Mesenchymal stem cell (in vitro differentiated cells and primary cell): Measurements from ENCODE around the gene DGKD.

ENCODE experiments used
- DNase-seq: peaks from one replicate; pipeline ENCODE4 v3.0.0-alpha.2; 2013
- H2AFZ ChIP-seq: one replicate; pipeline ENCODE4 v1.6.1; 2013; ENCODE audit warnings: low read depth, mild to moderate bottlenecking, control low read depth, inconsistent platforms, low read length, moderate library complexity
- H2AK5ac ChIP-seq: 2 replicates; pipeline ENCODE4 v1.6.1; 2013; ENCODE audit warnings: low read length, moderate library complexity, mild to moderate bottlenecking, inconsistent platforms; ENCODE audit not compliant: severe bottlenecking
- H2BK120ac ChIP-seq: one replicate; pipeline ENCODE4 v1.6.1; 2013; ENCODE audit warnings: low read depth, mild to moderate bottlenecking, inconsistent platforms, low read length, moderate library complexity
- H2BK12ac ChIP-seq, 2 experiments: one replicate each; pipeline ENCODE4 v1.6.1; 2013; ENCODE audit warnings: inconsistent platforms in 2 of 2, low read length in 2 of 2, mild to moderate bottlenecking in 2 of 2, moderate library complexity in 2 of 2, control low read depth in 1 of 2
- H2BK15ac ChIP-seq: one replicate; pipeline ENCODE4 v1.6.1; 2013; ENCODE audit warnings: mild to moderate bottlenecking, low read depth, inconsistent platforms; ENCODE audit not compliant: poor library complexity, severe bottlenecking
- H2BK5ac ChIP-seq: 2 replicates; pipeline ENCODE4 v1.6.1; 2013; ENCODE audit warnings: low read depth, mild to moderate bottlenecking, low read length, control low read depth, inconsistent platforms; ENCODE audit not compliant: poor library complexity, severe bottlenecking
- H3K14ac ChIP-seq, 2 experiments: one replicate each; pipeline ENCODE4 v1.6.1; 2013; ENCODE audit warnings: inconsistent platforms in 2 of 2, low read length in 2 of 2, control low read depth in 1 of 2, mild to moderate bottlenecking in 1 of 2, moderate library complexity in 1 of 2
- H3K18ac ChIP-seq, 2 experiments: one replicate each; pipeline ENCODE4 v1.6.1; 2013; ENCODE audit warnings: inconsistent platforms in 2 of 2, low read length in 2 of 2, control low read depth in 1 of 2, low read depth in 1 of 2, mild to moderate bottlenecking in 1 of 2
- H3K23ac ChIP-seq, 2 experiments: one replicate each; pipeline ENCODE4 v1.6.1; 2013; ENCODE audit warnings: inconsistent platforms in 2 of 2, low read length in 2 of 2, mild to moderate bottlenecking in 2 of 2, moderate library complexity in 2 of 2, control low read depth in 1 of 2
- H3K27ac ChIP-seq: 2 replicates; pipeline ENCODE4 v1.5.1; 2013; ENCODE audit warnings: mild to moderate bottlenecking, moderate library complexity, low read length, control low read depth, inconsistent platforms; ENCODE audit not compliant: poor library complexity, severe bottlenecking
- H3K27me3 ChIP-seq, 2 experiments: 2 replicates each; pipeline versions ENCODE4 v1.6.1 to v1.7.0; 2013; ENCODE audit warnings: low read length in 2 of 2, mild to moderate bottlenecking in 2 of 2, moderate library complexity in 2 of 2, control low read depth in 1 of 2, inconsistent platforms in 1 of 2; ENCODE audit not compliant: control insufficient read depth in 1 of 2, insufficient read depth in 1 of 2
- H3K36me3 ChIP-seq, 2 experiments: 2 replicates each; pipeline versions ENCODE4 v1.6.1 to v1.7.0; 2013; ENCODE audit warnings: low read length in 2 of 2, control low read depth in 1 of 2, inconsistent platforms in 1 of 2, low read depth in 1 of 2, mild to moderate bottlenecking in 1 of 2; ENCODE audit not compliant: insufficient read depth in 2 of 2, control insufficient read depth in 1 of 2
- H3K4ac ChIP-seq, 2 experiments: one replicate each; pipeline ENCODE4 v1.6.1; 2013; ENCODE audit warnings: inconsistent platforms in 2 of 2, low read length in 2 of 2, mild to moderate bottlenecking in 2 of 2, moderate library complexity in 2 of 2, control low read depth in 1 of 2, low read depth in 1 of 2
- H3K4me1 ChIP-seq: 2 replicates; pipeline ENCODE4 v1.6.1; 2013; ENCODE audit warnings: low read depth, low read length, control low read depth; ENCODE audit not compliant: control insufficient read depth, insufficient read depth
- H3K4me2 ChIP-seq: 2 replicates; pipeline ENCODE4 v1.6.1; 2013; ENCODE audit warnings: low read length, mild to moderate bottlenecking, inconsistent platforms; ENCODE audit not compliant: poor library complexity, severe bottlenecking
- H3K4me3 ChIP-seq, 2 experiments: 2 replicates each; pipeline versions ENCODE4 v1.5.1 to v1.7.0; 2013; ENCODE audit warnings: low read length in 2 of 2, mild to moderate bottlenecking in 2 of 2, control low read depth in 1 of 2, low read depth in 1 of 2; ENCODE audit not compliant: insufficient read depth in 1 of 2
- H3K79me1 ChIP-seq: replicated peaks from 2 replicates; pipeline ENCODE4 v1.6.1; 2013; ENCODE audit warnings: mild to moderate bottlenecking, control low read depth, low read length, inconsistent platforms; ENCODE audit not compliant: poor library complexity, severe bottlenecking
- H3K9ac ChIP-seq: 2 replicates; pipeline ENCODE4 v1.7.0; 2013; ENCODE audit warnings: mild to moderate bottlenecking, low read length, moderate library complexity
- H3K9me3 ChIP-seq: 2 replicates; pipeline ENCODE4 v1.7.0; 2013; ENCODE audit warnings: mild to moderate bottlenecking, low read length; ENCODE audit not compliant: control insufficient read depth
- H4K8ac ChIP-seq: one replicate; pipeline ENCODE4 v1.6.1; 2013; ENCODE audit warnings: inconsistent platforms, mild to moderate bottlenecking, low read length, moderate library complexity
- H4K91ac ChIP-seq: one replicate; pipeline ENCODE4 v1.6.1; 2013; ENCODE audit warnings: mild to moderate bottlenecking, low read length, inconsistent platforms
- WGBS: methylation state at CpG from one replicate; pipeline ENCODE4 v1.1.7; 2013; ENCODE audit warnings: mixed read lengths; 5-methylcytosine and 5-hydroxymethylcytosine counted together

The DGKD gene

GRCh38 chr2:233457356-233457755 is 103.1 kb downstream of the DGKD start:
- H3K23ac ChIP-seq, result no peak overlapping the region
- H2AFZ ChIP-seq, result no peak overlapping the region
- H3K4me2 ChIP-seq, result no peak overlapping the region
- H3K27me3 ChIP-seq, result no peaks in the 10 kb centered on the region
- H3K27ac ChIP-seq, result no peak overlapping the region
- H3K14ac ChIP-seq, result no peak overlapping the region
- H4K91ac ChIP-seq, result no peak overlapping the region
- H2AK5ac ChIP-seq, result no peak overlapping the region
- H3K4me1 ChIP-seq, result no peaks in the 10 kb centered on the region
- no peaks in the 10 kb centered on the region for H3K79me1 ChIP-seq
- 98% methylated on average over 5 of the region's 5 CpGs for WGBS
- H2BK15ac ChIP-seq, result no peak overlapping the region
- H2BK120ac ChIP-seq, result no peak overlapping the region
- no peak overlapping the region for H3K9ac ChIP-seq
- H3K9me3 ChIP-seq, result no peaks in the 10 kb centered on the region
- no peak overlapping the region for H4K8ac ChIP-seq
- H2BK12ac ChIP-seq, result no peak overlapping the region
- no peak overlapping the region for H3K18ac ChIP-seq
- peaks cover 46 to 79% of the 10 kb centered on the region in 2 experiments for H3K36me3 ChIP-seq
- no peak overlapping the region for H3K4ac ChIP-seq
- no peak overlapping the region for H2BK5ac ChIP-seq
- no peak overlapping the region for H3K4me3 ChIP-seq
- no peak for DNase-seq

- Histone ChIP-seq H4K8ac (no peak overlapping the region), H4K91ac (no peak overlapping the region)
- 96% methylated on average over 18 of the region's 20 CpGs for WGBS
Measured at GRCh38 chr2:233458031-233458610, 103.8 kb downstream of the DGKD start.

GRCh38 chr2:233458826-233459225 is 104.5 kb downstream of the DGKD start:
- H3K14ac ChIP-seq, result no peak overlapping the region
- H2BK15ac ChIP-seq, result no peak overlapping the region
- no peak overlapping the region for H3K4me3 ChIP-seq
- no peaks in the 10 kb centered on the region for H3K4me1 ChIP-seq
- no peak overlapping the region for H2AK5ac ChIP-seq
- 99% methylated on average over 8 of the region's 8 CpGs for WGBS
- no peak overlapping the region for H3K27ac ChIP-seq
- no peak overlapping the region for H4K91ac ChIP-seq
- H2BK120ac ChIP-seq, result no peak overlapping the region
- no peaks in the 10 kb centered on the region for H3K9me3 ChIP-seq
- H2AFZ ChIP-seq, result no peak overlapping the region
- no peak overlapping the region for H3K9ac ChIP-seq
- no peak for DNase-seq
- H3K36me3 ChIP-seq, result peaks cover 53 to 79% of the 10 kb centered on the region in 2 experiments
- H3K79me1 ChIP-seq, result no peaks in the 10 kb centered on the region
- H2BK5ac ChIP-seq, result no peak overlapping the region
- no peak overlapping the region for H4K8ac ChIP-seq
- H3K27me3 ChIP-seq, result no peaks in the 10 kb centered on the region
- no peak overlapping the region for H3K4ac ChIP-seq
- H3K23ac ChIP-seq, result no peak overlapping the region
- H3K4me2 ChIP-seq, result no peak overlapping the region
- no peak overlapping the region for H3K18ac ChIP-seq
- H2BK12ac ChIP-seq, result no peak overlapping the region

More at GRCh38 chr2:233458031-233458610, 103.8 kb downstream of the DGKD start:
- Histone ChIP-seq H3K9ac (no peak overlapping the region), H2BK120ac (no peak overlapping the region), H3K9me3 (no peaks in the 10 kb centered on the region), H3K18ac (no peak overlapping the region), H2BK5ac (no peak overlapping the region), H2BK12ac (no peak overlapping the region), H3K14ac (no peak overlapping the region), H3K79me1 (no peaks in the 10 kb centered on the region), H3K4me3 (no peak overlapping the region), H3K4me1 (no peaks in the 10 kb centered on the region), H2AFZ (no peak overlapping the region), H3K23ac (no peak overlapping the region), H3K4ac (no peak overlapping the region), H3K36me3 (peaks cover 47 to 79% of the 10 kb centered on the region in 2 experiments), H3K27ac (no peak overlapping the region), H3K27me3 (no peaks in the 10 kb centered on the region), H3K4me2 (no peak overlapping the region), H2AK5ac (no peak overlapping the region), H2BK15ac (no peak overlapping the region)
- no peak for DNase-seq

- Histone ChIP-seq H3K4ac (no peak overlapping the region), H3K79me1 (no peaks in the 10 kb centered on the region), H2BK5ac (no peak overlapping the region), H3K14ac (no peak overlapping the region), H3K36me3 (peaks cover 59 to 81% of the 10 kb centered on the region in 2 experiments), H4K8ac (no peak overlapping the region), H3K4me3 (no peak overlapping the region), H2BK120ac (no peak overlapping the region), H2BK12ac (no peak overlapping the region), H3K23ac (no peak overlapping the region), H3K4me1 (no peaks in the 10 kb centered on the region), H2BK15ac (no peak overlapping the region), H3K9me3 (no peaks in the 10 kb centered on the region), H2AFZ (no peak overlapping the region), H3K18ac (no peak overlapping the region), H3K27ac (no peak overlapping the region), H3K4me2 (no peak overlapping the region), H3K9ac (no peak overlapping the region), H2AK5ac (no peak overlapping the region), H4K91ac (no peak overlapping the region), H3K27me3 (no peaks in the 10 kb centered on the region)
- no peak for DNase-seq
- 94% methylated on average over 10 of the region's 10 CpGs for WGBS
Measured at GRCh38 chr2:233459426-233459825, 105.1 kb downstream of the DGKD start.
